H1 (cell line): Measurements from ENCODE around the gene POLR3K. TPM values are rescaled to one million over a fixed set of nuclear protein-coding genes. Genes with fewer than 3 reads are reported as not detected.

ENCODE experiments used
- CTCF ChIA-PET: fragments of 300-600 bp; sonication (Branson Sonifier 250); formaldehyde crosslinking; loops from one replicate; lab custom pipeline; 2021; ENCODE audit not compliant: partially characterized antibody; lab: Charles Lee
- POLR2A ChIA-PET: fragments of 300-600 bp; sonication (Branson Sonifier 250); formaldehyde crosslinking; loops from one replicate; lab custom pipeline; 2021; ENCODE audit warnings: inconsistent platforms; ENCODE audit not compliant: partially characterized antibody; lab: Charles Lee
- DNase-seq, 2 experiments: peaks; one replicate each; pipeline versions ENCODE4 v3.0.0 to v3.0.0-alpha.2; 2010 to 2022; ENCODE audit warnings: low spot score in 2 of 2, low read depth in 1 of 2, mixed read lengths in 1 of 2
- FAIRE-seq: peaks from 2 replicates; lab custom pipeline; 2011; peaks lifted over from hg19 to GRCh38; lab: Jason Lieb, UNC
- H2AFZ ChIP-seq: 2 replicates; pipeline ENCODE4 v1.8.1; 2012; ENCODE audit warnings: low read length, inconsistent platforms
- H2AK5ac ChIP-seq: 2 replicates; pipeline ENCODE4 v1.6.1; 2013; ENCODE audit warnings: low read depth, low read length
- H2BK120ac ChIP-seq: replicated peaks from 2 replicates; pipeline ENCODE3; 2013; ENCODE audit warnings: low read depth, low read length, inconsistent platforms
- H2BK12ac ChIP-seq: 2 replicates; pipeline ENCODE4 v1.6.1; 2013; ENCODE audit warnings: low read depth, low read length
- H2BK15ac ChIP-seq: 2 replicates; pipeline ENCODE4 v1.6.1; 2013; ENCODE audit warnings: low read length
- H2BK20ac ChIP-seq: 2 replicates; pipeline ENCODE4 v1.6.1; 2013; ENCODE audit warnings: low read length
- H2BK5ac ChIP-seq: 2 replicates; pipeline ENCODE4 v1.6.1; 2013; ENCODE audit warnings: low read depth, low read length
- H3K14ac ChIP-seq: 2 replicates; pipeline ENCODE4 v1.6.1; 2013; ENCODE audit warnings: inconsistent platforms; ENCODE audit not compliant: insufficient read length
- H3K18ac ChIP-seq: 2 replicates; pipeline ENCODE4 v1.6.1; 2013; ENCODE audit warnings: low read length; ENCODE audit errors: extremely low read depth
- H3K23ac ChIP-seq: 2 replicates; pipeline ENCODE4 v1.6.1; 2013; ENCODE audit warnings: inconsistent platforms; ENCODE audit not compliant: insufficient read length
- H3K23me2 ChIP-seq: 2 replicates; pipeline ENCODE4 v1.6.1; 2013; ENCODE audit warnings: low read depth, low read length
- H3K27ac ChIP-seq: 2 replicates; pipeline ENCODE4 v1.6.1; 2011; ENCODE audit warnings: low read depth, low read length, inconsistent platforms
- H3K27me3 ChIP-seq, 4 experiments: replicated peaks in 1 of 4; 1 replicate in 1 of 4; 2 replicates in 3 of 4; pipeline versions ENCODE4 v1.6.1 to v1.8.1; 2011 to 2013; ENCODE audit warnings: low read length in 3 of 4, mild to moderate bottlenecking in 3 of 4, inconsistent platforms in 2 of 4, mixed read lengths in 2 of 4, moderate library complexity in 1 of 4; ENCODE audit not compliant: control insufficient read depth in 3 of 4, insufficient read depth in 3 of 4; ENCODE audit errors: extremely low read depth in 1 of 4
- H3K36me3 ChIP-seq, 4 experiments: 2 replicates each; pipeline versions ENCODE4 v1.6.1 to v1.8.1; 2011 to 2013; ENCODE audit warnings: mild to moderate bottlenecking in 4 of 4, low read length in 3 of 4, moderate library complexity in 2 of 4, control low read depth in 1 of 4, inconsistent platforms in 1 of 4; ENCODE audit not compliant: insufficient read depth in 4 of 4, control insufficient read depth in 2 of 4
- H3K4ac ChIP-seq: replicated peaks from 2 replicates; pipeline ENCODE3; 2013; ENCODE audit warnings: low read length, low read depth, mixed read lengths, inconsistent platforms; ENCODE audit not compliant: insufficient read length
- H3K4me1 ChIP-seq, 4 experiments: replicated peaks in 1 of 4; 1 replicate in 1 of 4; 2 replicates in 3 of 4; pipeline versions ENCODE4 v1.6.1 to v1.8.1; 2011 to 2013; ENCODE audit warnings: low read length in 3 of 4, inconsistent platforms in 2 of 4, mixed read lengths in 1 of 4; ENCODE audit not compliant: insufficient read depth in 4 of 4, control insufficient read depth in 3 of 4
- H3K4me2 ChIP-seq, 2 experiments: 2 replicates each; pipeline versions ENCODE4 v1.6.1 to v1.8.1; 2011 to 2013; ENCODE audit warnings: low read depth in 2 of 2, low read length in 2 of 2, control low read depth in 1 of 2, inconsistent platforms in 1 of 2, mild to moderate bottlenecking in 1 of 2; ENCODE audit not compliant: insufficient read depth in 1 of 2
- H3K4me3 ChIP-seq, 4 experiments: fragments of 200-600, 300-600 bp in 1 of 4; sonication (generic), shearing (Covaris generic), sonication (Bioruptor Twin) in 1 of 4; 2 replicates each; pipeline versions ENCODE4 v1.5.1 to v1.8.1; 2011 to 2016; ENCODE audit warnings: low read length in 4 of 4, low read depth in 3 of 4, control low read depth in 2 of 4, inconsistent platforms in 2 of 4, mild to moderate bottlenecking in 2 of 4, mixed read lengths in 1 of 4, moderate library complexity in 1 of 4; ENCODE audit not compliant: insufficient read depth in 2 of 4; ENCODE audit errors: extremely low read depth in 1 of 4
- H3K56ac ChIP-seq: replicated peaks from 2 replicates; pipeline ENCODE3; 2013; ENCODE audit warnings: low read depth, mild to moderate bottlenecking, mixed read lengths, low read length, inconsistent platforms; ENCODE audit not compliant: insufficient read length
- H3K79me1 ChIP-seq: 2 replicates; pipeline ENCODE4 v1.6.1; 2013; ENCODE audit warnings: low read depth, low read length, control low read depth
- H3K79me2 ChIP-seq, 2 experiments: 2 replicates each; pipeline versions ENCODE4 v1.6.1 to v1.8.1; 2012 to 2013; ENCODE audit warnings: low read length in 2 of 2, mild to moderate bottlenecking in 2 of 2, inconsistent platforms in 1 of 2; ENCODE audit not compliant: insufficient read depth in 2 of 2, control insufficient read depth in 1 of 2
- H3K9ac ChIP-seq, 4 experiments: replicated peaks in 1 of 4; 1 replicate in 1 of 4; 2 replicates in 3 of 4; pipeline versions ENCODE4 v1.6.1 to v1.8.1; 2011 to 2013; ENCODE audit warnings: low read depth in 3 of 4, low read length in 3 of 4, control low read depth in 2 of 4, mild to moderate bottlenecking in 2 of 4, moderate library complexity in 2 of 4, inconsistent platforms in 1 of 4; ENCODE audit errors: extremely low read depth in 1 of 4
- H3K9me3 ChIP-seq, 2 experiments: 2 replicates each; pipeline versions ENCODE4 v1.6.1 to v1.8.1; 2012 to 2013; ENCODE audit warnings: mild to moderate bottlenecking in 2 of 2, moderate library complexity in 2 of 2, control low read depth in 1 of 2, inconsistent platforms in 1 of 2, low read depth in 1 of 2, low read length in 1 of 2, mixed read lengths in 1 of 2; ENCODE audit not compliant: insufficient read depth in 2 of 2
- H4K20me1 ChIP-seq, 2 experiments: replicated peaks in 1 of 2; 2 replicates each; pipeline versions ENCODE3 to v1.8.1; 2011 to 2013; ENCODE audit warnings: inconsistent platforms in 2 of 2, low read length in 2 of 2, mild to moderate bottlenecking in 1 of 2; ENCODE audit not compliant: insufficient read depth in 2 of 2, control insufficient read depth in 1 of 2
- H4K5ac ChIP-seq: 2 replicates; pipeline ENCODE4 v1.6.1; 2013; ENCODE audit warnings: low read length, low read depth, mixed read lengths, inconsistent platforms; ENCODE audit not compliant: insufficient read length
- H4K8ac ChIP-seq: 2 replicates; pipeline ENCODE4 v1.8.0; 2013; ENCODE audit warnings: mild to moderate bottlenecking, moderate library complexity, low read length, inconsistent platforms; ENCODE audit not compliant: insufficient read depth; ENCODE audit errors: extremely low read depth
- H4K91ac ChIP-seq: replicated peaks from 2 replicates; pipeline ENCODE3; 2013; ENCODE audit warnings: low read length, mixed read lengths, inconsistent platforms; ENCODE audit not compliant: insufficient read length
- CBX5 ChIP-seq: fragments of 300-800, 300-1000 bp; sonication (generic); IDR thresholded peaks from 2 replicates; pipeline ENCODE4 v1.7.1; 2016; ENCODE audit warnings: antibody characterized with exemption, low read length, low read depth
- POLR2AphosphoS5 ChIP-seq: IDR thresholded peaks from 2 replicates; pipeline ENCODE4 v1.6.1; 2011; ENCODE audit warnings: low read depth, low read length
- WGBS, 2 experiments: shearing (Covaris generic) in 1 of 2; methylation state at CpG; one replicate each; pipeline versions ENCODE4 v1.1.6 to v1.1.7; 2013 to 2015; ENCODE audit warnings: low lambda C conversion rate in 2 of 2, mixed read lengths in 2 of 2, inconsistent platforms in 1 of 2, low coverage in 1 of 2, missing lambda C conversion rate in 1 of 2; ENCODE audit not compliant: insufficient replicate concordance in 2 of 2, insufficient coverage in 1 of 2, insufficient read length in 1 of 2; ENCODE audit errors: extremely low coverage in 1 of 2, missing lambda C conversion rate in 1 of 2; 5-methylcytosine and 5-hydroxymethylcytosine counted together
- polyA plus RNA-seq, 7 experiments: library from polyadenylated mRNA; depleted of rRNA in 3 of 7; stranded (reverse) in 5 of 7; unstranded in 2 of 7; fragments of >200 nt in 5 of 7; fragments of 200-250 nt in 2 of 7; gene quantifications; 1 replicate in 5 of 7; 2 replicates in 1 of 7; 4 replicates in 1 of 7; pipeline versions ENCODE4 v1.2.1 to v1.2.3, GENCODE V29; 2011 to 2013; ENCODE audit warnings: missing spikeins in 2 of 7, mixed read lengths in 2 of 7
- total RNA-seq: library from RNA; stranded (reverse); fragmentation: NEBNext Ultra II Directional; extraction: Animal tissue kit (Norgen Biotek cat#: 25700); gene quantifications from 2 replicates; pipeline ENCODE4 v1.2.1, GENCODE V29; 2021

The POLR3K gene
- total and polyA plus RNA-seq, 2 of the 8 experiments (the other 6 are each of a cell fraction or from before 2014, with no cell fraction given): 45.4 to 80.5 TPM

GRCh38 chr16:34648-34987, 18.8 kb downstream of the POLR3K start:
- no peaks in the 10 kb centered on the region; a peak in 1 of 7 replicates for H3K4me1 ChIP-seq
- H3K9me3 ChIP-seq: no peaks in the 10 kb centered on the region
- H3K23me2 ChIP-seq: peaks cover 2% of the 10 kb centered on the region; the same call in 1 of the 2 replicates
- no peaks in the 10 kb centered on the region for H3K79me2 ChIP-seq
- H4K5ac ChIP-seq: no peak overlapping the region
- no peak overlapping the region for H4K91ac ChIP-seq
- H3K9ac ChIP-seq: no peak overlapping the region
- H3K79me1 ChIP-seq: no peaks in the 10 kb centered on the region
- no peak overlapping the region for H3K14ac ChIP-seq
- DNase-seq (no peak), FAIRE-seq (no peak)
- H3K18ac ChIP-seq: no peak overlapping the region
- ChIA-PET CTCF (interaction anchor here (1.0 to 1.5 kb wide), 2 partner anchors 31 to 62 kb away, joined by 4 read pairs; no protein-coding TSS in a partner anchor), POLR2A (interaction anchor here (0.7 to 1.6 kb wide), 5 partner anchors 11 to 35 kb away, joined by 3 to 5 read pairs (median 3); partner anchors contain the start of genes POLR3K and SNRNP25)
- no peak overlapping the region for H3K4ac ChIP-seq
- TF ChIP-seq POLR2AphosphoS5: 0 out of 2 replicates have a peak, but pooled peaks have one; percentile 15
- TF ChIP-seq CBX5: no peak
- H3K4me3 ChIP-seq: no peak overlapping the region
- H2BK20ac ChIP-seq: no peak overlapping the region
- no peak overlapping the region for H3K56ac ChIP-seq
- no peak overlapping the region for H2BK120ac ChIP-seq
- H3K23ac ChIP-seq: no peak overlapping the region
- 81% methylated on average over 6 of the region's 6 CpGs; no CpG with 5 or more reads in 1 of the 2 experiments for WGBS, 2 experiments
- H2BK5ac ChIP-seq: 0 out of 2 replicates have a peak overlapping the region, but pooled peaks have one; percentile 18
- H3K27me3 ChIP-seq: no peaks in the 10 kb centered on the region
- no peak overlapping the region for H2AFZ ChIP-seq
- H2AK5ac ChIP-seq: 0 out of 2 replicates have a peak overlapping the region, but pooled peaks have one; percentile 9
- no peak overlapping the region for H3K27ac ChIP-seq
- no peak overlapping the region for H3K4me2 ChIP-seq
- peaks cover 0 to 11% of the 10 kb centered on the region in 2 experiments for H4K20me1 ChIP-seq
- H2BK15ac ChIP-seq: no peak overlapping the region
- no peak overlapping the region for H2BK12ac ChIP-seq
- H4K8ac ChIP-seq: no peak overlapping the region
- H3K36me3 ChIP-seq: no peaks in the 10 kb centered on the region; a peak in 1 of 8 replicates
